IPS-NIHi7 (cell line): ENCODE measurements around the gene RHOBTB3.
"Not testable (repeated sequence)": the region's sequence is repeated elsewhere in the genome, so short reads cannot be mapped to it uniquely, and the experiment has no call there.

Experiments
- DNase-seq: peaks from one replicate; pipeline ENCODE4 v3.0.0; 2012; ENCODE audit warnings: mixed read lengths; ENCODE audit errors: extremely low spot score

RHOBTB3 gene

GRCh38 chr5:95730730-95731570, at the start of gene RHOBTB3:
Gene RHOBTB3, plus strand, starts transcription at chr5:95731336. Its CDS starts 347 bp downstream, at chr5:95731683.
- peak; percentile 75 for DNase-seq

GRCh38 chr5:95682891-95683290, 48.2 kb upstream of the RHOBTB3 start, which contains the start of gene SPATA9:
Gene SPATA9, minus strand, starts transcription at chr5:95682991. Its CDS starts 137 bp downstream, at chr5:95682854.
- no peak for DNase-seq

- no peak for DNase-seq
Observed at GRCh38 chr5:95684361-95684760, 46.8 kb upstream of the RHOBTB3 start.

- no peak for DNase-seq
Observed at GRCh38 chr5:95686651-95687050, 44.5 kb upstream of the RHOBTB3 start.

GRCh38 chr5:95689680-95690079, 41.5 kb upstream of the RHOBTB3 start:
- DNase-seq: no peak

GRCh38 chr5:95690333-95690732, 40.8 kb upstream of the RHOBTB3 start:
- no peak for DNase-seq

GRCh38 chr5:95697781-95698681, 33.1 kb upstream of the RHOBTB3 start:
- peak; percentile 22 for DNase-seq

GRCh38 chr5:95699337-95699736, 31.8 kb upstream of the RHOBTB3 start:
- no peak for DNase-seq

GRCh38 chr5:95701074-95701473, 30.1 kb upstream of the RHOBTB3 start:
- DNase-seq: no peak

GRCh38 chr5:95704150-95704549, 27.0 kb upstream of the RHOBTB3 start:
- no peak for DNase-seq

- not testable (repeated sequence) for DNase-seq
Observed at GRCh38 chr5:95706196-95706595, 24.9 kb upstream of the RHOBTB3 start.

- no peak for DNase-seq
Observed at GRCh38 chr5:95707055-95707454, 24.1 kb upstream of the RHOBTB3 start.

GRCh38 chr5:95707534-95708188, 23.5 kb upstream of the RHOBTB3 start:
- DNase-seq: not testable (repeated sequence)

- no peak for DNase-seq
Observed at GRCh38 chr5:95708876-95709275, 22.3 kb upstream of the RHOBTB3 start.

GRCh38 chr5:95709967-95710650, 21.0 kb upstream of the RHOBTB3 start:
- peak; percentile 44 for DNase-seq

- not testable (repeated sequence) for DNase-seq
Observed at GRCh38 chr5:95710651-95711500, 20.3 kb upstream of the RHOBTB3 start.

- no peak for DNase-seq
Observed at GRCh38 chr5:95711501-95712346, 19.4 kb upstream of the RHOBTB3 start.

GRCh38 chr5:95712347-95712958, 18.7 kb upstream of the RHOBTB3 start:
- peak; percentile 36 for DNase-seq

- DNase-seq: not testable (repeated sequence)
Observed at GRCh38 chr5:95713246-95713645, 17.9 kb upstream of the RHOBTB3 start.
